HG03575 (cell line): Measurements from ENCODE around the gene RWDD3.

Experiments used
- ATAC-seq: cut with Tn5 transposase; IDR thresholded peaks from one replicate; pipeline ENCODE4 v1.9.1; 2021; ENCODE audit not compliant: unreplicated experiment, insufficient number of reproducible peaks, low FRiP score; ENCODE audit errors: extremely low read depth

The RWDD3 gene

DNA sequence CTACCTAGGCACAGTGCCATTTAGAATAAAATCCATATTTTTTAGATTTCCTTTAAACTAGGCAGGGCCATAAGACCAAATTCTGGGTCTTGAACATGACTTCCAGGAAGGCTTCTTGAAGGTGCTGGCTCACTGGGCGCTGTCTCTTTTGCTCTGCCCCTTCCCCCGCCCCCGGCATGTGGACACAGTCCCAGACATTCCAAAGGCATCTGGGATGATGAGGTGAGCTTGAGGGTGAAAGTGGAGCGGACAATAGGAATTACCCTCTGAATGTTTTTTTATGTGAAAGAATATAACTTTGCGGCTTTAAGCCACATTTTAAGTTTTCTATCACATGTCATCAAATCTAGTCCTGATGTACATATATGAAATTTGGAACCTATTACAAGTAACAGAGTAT lies 29.4 kb downstream of the RWDD3 start:
- ATAC-seq = no peak

DNA sequence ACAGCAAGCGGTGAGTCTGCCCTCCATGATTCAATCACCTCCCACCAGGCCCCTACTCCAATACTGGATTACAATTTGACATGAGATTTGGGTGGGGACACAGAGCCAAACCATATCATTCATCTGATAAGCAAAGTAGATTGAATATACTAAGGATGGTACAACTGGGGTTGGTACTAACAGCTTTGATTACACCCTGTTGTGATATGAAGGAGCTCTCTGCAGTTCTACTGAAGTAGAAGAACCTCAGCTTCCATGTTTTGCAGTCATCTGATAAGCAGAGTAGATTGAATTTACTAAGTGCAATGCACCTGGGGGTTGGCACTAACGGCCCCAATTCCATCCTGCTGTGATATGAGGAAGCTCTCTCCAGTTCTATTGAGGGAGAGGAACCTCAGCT lies 31.1 kb downstream of the RWDD3 start:
- no peak for ATAC-seq

DNA sequence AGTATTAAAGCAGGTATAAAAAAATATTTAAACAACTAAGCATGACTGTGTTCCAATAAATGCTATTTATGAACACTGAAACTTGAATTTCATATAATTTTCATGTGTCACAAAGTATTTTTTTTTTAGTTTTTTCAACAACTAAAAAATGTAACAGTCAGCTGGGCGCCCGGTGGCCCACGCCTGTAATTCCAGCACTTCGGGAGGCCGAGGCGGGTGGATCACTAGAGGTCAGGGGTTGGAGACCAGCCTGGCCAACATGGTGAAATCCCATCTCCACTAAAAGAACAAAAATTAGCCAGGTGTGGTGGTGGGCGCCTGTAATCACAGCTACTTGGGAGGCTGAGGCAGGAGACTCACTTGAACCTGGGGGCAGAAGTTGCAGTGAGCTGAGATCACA lies 42.4 kb downstream of the RWDD3 start:
- ATAC-seq = no peak

GRCh38 chr1:95278173-95279006 lies 44.4 kb downstream of the RWDD3 start:
- ATAC-seq = no peak

- no peak for ATAC-seq
Measured at GRCh38 chr1:95281781-95282517, 47.9 kb downstream of the RWDD3 start.

- no peak for ATAC-seq
Measured at GRCh38 chr1:95282518-95282895, 48.5 kb downstream of the RWDD3 start.

- no peak for ATAC-seq
Measured at GRCh38 chr1:95284420-95284819, 50.4 kb downstream of the RWDD3 start.

DNA sequence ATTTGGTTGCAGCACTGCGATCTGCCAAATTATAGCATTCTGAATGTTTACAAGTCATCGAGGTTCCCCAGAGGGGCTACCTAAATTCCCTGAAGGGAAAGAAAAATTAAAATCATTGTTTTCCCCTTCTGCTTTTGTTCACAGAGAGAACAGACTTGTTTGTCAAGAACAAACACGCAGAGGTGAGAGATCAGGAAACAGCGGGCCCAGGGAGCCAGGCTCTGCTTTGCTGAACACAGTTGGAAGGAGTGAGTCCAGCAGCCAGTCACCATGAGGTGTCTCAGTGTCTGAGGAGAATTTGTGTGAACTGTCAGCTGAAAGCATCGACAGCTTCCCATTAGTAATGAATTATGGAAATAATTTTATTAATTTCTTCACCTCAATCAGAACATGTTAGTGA lies 52.5 kb downstream of the RWDD3 start:
- no peak for ATAC-seq

DNA sequence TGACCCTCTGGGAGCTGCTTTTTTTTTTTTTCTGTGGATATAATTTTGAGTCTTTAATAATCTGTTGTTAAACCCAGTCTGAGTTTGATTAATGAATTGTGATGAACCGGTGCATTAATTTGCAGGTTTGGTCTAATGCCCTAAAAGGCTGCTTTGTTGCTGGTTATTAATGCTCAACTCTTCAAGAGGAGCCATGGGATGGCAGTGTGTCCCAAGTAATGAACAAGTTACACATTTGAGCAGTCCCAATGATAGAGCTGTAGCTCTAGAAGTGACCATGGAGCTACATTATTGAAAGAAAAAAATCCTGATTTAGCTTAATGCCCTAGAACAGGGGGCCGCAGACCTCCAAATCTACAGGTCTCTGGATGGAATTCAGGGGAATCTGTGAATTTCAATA lies 53.1 kb downstream of the RWDD3 start:
- no peak for ATAC-seq

DNA sequence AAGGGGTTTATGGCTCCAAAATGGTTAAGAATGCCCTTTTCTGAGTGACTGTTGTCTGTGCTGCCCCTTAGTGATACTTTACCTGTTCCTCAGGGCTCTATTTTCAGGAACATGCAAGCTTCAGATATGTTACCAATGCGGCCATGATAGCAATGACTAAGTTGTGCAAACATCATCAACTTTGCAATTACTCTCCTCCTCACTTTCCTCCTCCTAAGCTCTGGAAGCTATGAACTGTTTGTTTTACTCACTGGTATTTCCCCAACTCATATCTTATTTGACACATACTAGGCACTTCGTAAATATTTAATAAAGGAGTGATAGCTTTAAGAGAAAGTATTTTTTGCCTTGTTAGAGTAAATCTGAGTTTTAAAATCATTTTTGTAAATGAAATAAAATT lies 53.8 kb downstream of the RWDD3 start:
- ATAC-seq = no peak
